CD4-positive, alpha-beta T cell (primary cell): ENCODE data around the gene LDB2. TPM values are rescaled to one million over a fixed set of nuclear protein-coding genes. Genes with fewer than 3 reads are reported as not detected.

Experiments
- ATAC-seq: fragments of 200-7000 bp; cut with Tn5 transposase; one replicate; pipeline ENCODE4 v1.10.0; 2022; ENCODE audit warnings: mild to moderate bottlenecking; ENCODE audit not compliant: poor library complexity
- CTCF ChIA-PET: fragments of 350-600 bp; sonication (Branson Sonifier 250); formaldehyde crosslinking; loops from one replicate; lab custom pipeline; 2021; ENCODE audit warnings: antibody characterized with exemption, inconsistent platforms; lab: Charles Lee
- POLR2A ChIA-PET: fragments of 350-600 bp; sonication (Branson Sonifier 250); formaldehyde crosslinking; loops from one replicate; lab custom pipeline; 2021; ENCODE audit warnings: antibody characterized with exemption, inconsistent platforms; lab: Charles Lee
- DNase-seq, 14 experiments: peaks; one replicate each; pipeline ENCODE4 v3.0.0-alpha.2; 2013 to 2020; ENCODE audit warnings: mixed read lengths in 2 of 14
- H3K27ac ChIP-seq, 2 donors: one replicate each; pipeline versions ENCODE4 v1.5.1 to v1.7.0; 2013; ENCODE audit warnings: low read length in 2 of 2, low read depth in 1 of 2, mild to moderate bottlenecking in 1 of 2
- H3K27me3 ChIP-seq, 2 experiments: 1 replicate in 1 of 2; 2 replicates in 1 of 2; pipeline versions ENCODE4 v1.6.1 to v1.7.0; 2013; ENCODE audit warnings: low read length in 2 of 2, control low read depth in 1 of 2, mild to moderate bottlenecking in 1 of 2, moderate library complexity in 1 of 2; ENCODE audit not compliant: insufficient read depth in 2 of 2, control insufficient read depth in 1 of 2
- H3K36me3 ChIP-seq: one replicate; pipeline ENCODE4 v1.6.1; 2013; ENCODE audit warnings: low read length, control low read depth; ENCODE audit not compliant: insufficient read depth
- H3K4me1 ChIP-seq: one replicate; pipeline ENCODE4 v1.6.1; 2013; ENCODE audit warnings: low read length, control low read depth; ENCODE audit not compliant: insufficient read depth
- H3K4me3 ChIP-seq: one replicate; pipeline ENCODE4 v1.5.1; 2013; ENCODE audit warnings: mild to moderate bottlenecking, low read length, moderate library complexity
- H3K9me3 ChIP-seq, 2 experiments: 1 replicate in 1 of 2; 2 replicates in 1 of 2; pipeline versions ENCODE4 v1.6.1 to v1.7.0; 2013; ENCODE audit warnings: low read length in 2 of 2, mild to moderate bottlenecking in 2 of 2, control low read depth in 1 of 2, moderate library complexity in 1 of 2; ENCODE audit not compliant: control insufficient read depth in 1 of 2, insufficient read depth in 1 of 2
- H3K27ac Mint-ChIP-seq: one replicate; pipeline ENCODE4 v1.8.0; 2020; ENCODE audit warnings: mixed read lengths
- H3K27me3 Mint-ChIP-seq: one replicate; pipeline ENCODE4 v1.8.0; 2021; ENCODE audit warnings: mixed read lengths
- H3K36me3 Mint-ChIP-seq: one replicate; pipeline ENCODE4 v1.8.0; 2021; ENCODE audit warnings: low read depth, mixed read lengths
- H3K4me1 Mint-ChIP-seq: one replicate; pipeline ENCODE4 v1.8.0; 2021; ENCODE audit warnings: low read depth, mixed read lengths
- H3K4me3 Mint-ChIP-seq: one replicate; pipeline ENCODE4 v1.8.0; 2020; ENCODE audit warnings: mild to moderate bottlenecking, mixed read lengths
- H3K9me3 Mint-ChIP-seq: one replicate; pipeline ENCODE4 v1.8.0; 2020; ENCODE audit warnings: mixed read lengths
- CTCF ChIP-seq: fragments of 200-600 bp; IDR thresholded peaks from one replicate; pipeline ENCODE4 v1.8.0; 2022; ENCODE audit warnings: antibody characterized with exemption, mild to moderate bottlenecking
- intact Hi-C, 2 experiments: fragments of 100-400 bp; cut with DNase I in 1 of 2; cut with micrococcal nuclease in 1 of 2; formaldehyde crosslinking; loops; one replicate each; pipeline versions ENCODE4 v1.15.1 to v1.9.0; 2023 to 2025; cut with DNase I, micrococcal nuclease
- total RNA-seq, 174 experiments: library from RNA in 2 of 174; stranded (reverse) in 2 of 174; gene quantifications; one replicate each; pipeline ENCODE4 v1.2.3 and lab custom pipeline; 2021 to 2026

The LDB2 gene
- total RNA-seq, 2 experiments from 2014 or later, result not detected

- no peaks in the 10 kb centered on the region for H3K9me3 ChIP-seq
- H3K4me1 ChIP-seq, result no peaks in the 10 kb centered on the region
- H3K36me3 ChIP-seq, result no peaks in the 10 kb centered on the region
- H3K27ac ChIP-seq, result no peak overlapping the region
- ChIA-PET CTCF (interaction anchor here (1.7 kb wide), 1 partner anchor 10 kb away, joined by 6 read pairs; no protein-coding TSS in a partner anchor), POLR2A (no interaction called here)
- ATAC-seq (no peak), DNase-seq (no peak)
- Mint-ChIP-seq H3K4me3 (no peak overlapping the region), H3K36me3 (no peaks in the 10 kb centered on the region), H3K27me3 (no peaks in the 10 kb centered on the region), H3K9me3 (peaks cover 2% of the 10 kb centered on the region), H3K4me1 (no peaks in the 10 kb centered on the region), H3K27ac (no peak overlapping the region)
- intact Hi-C loops, result no loop called here
- no peak for TF ChIP-seq CTCF
- H3K4me3 ChIP-seq, result no peak overlapping the region
- H3K27me3 ChIP-seq, result no peaks in the 10 kb centered on the region
Measured at GRCh38 chr4:16710198-16710597, 188.2 kb downstream of the LDB2 start.

- H3K27me3 ChIP-seq, result no peaks in the 10 kb centered on the region
- Mint-ChIP-seq H3K4me1 (no peaks in the 10 kb centered on the region), H3K4me3 (no peak overlapping the region), H3K36me3 (no peaks in the 10 kb centered on the region), H3K27ac (no peak overlapping the region), H3K9me3 (peaks cover 2% of the 10 kb centered on the region), H3K27me3 (no peaks in the 10 kb centered on the region)
- DNase-seq, result no peak
- H3K4me1 ChIP-seq, result no peaks in the 10 kb centered on the region
- no peaks in the 10 kb centered on the region for H3K36me3 ChIP-seq
- ATAC-seq, result no peak
- no peak overlapping the region for H3K27ac ChIP-seq
- intact Hi-C loops, result no loop called here
- H3K9me3 ChIP-seq, result no peaks in the 10 kb centered on the region
- TF ChIP-seq CTCF, result no peak
- POLR2A ChIA-PET, result no interaction called here
- CTCF ChIA-PET, result no interaction called here
- H3K4me3 ChIP-seq, result no peak overlapping the region
Measured at GRCh38 chr4:16707874-16708273, 190.6 kb downstream of the LDB2 start.

GRCh38 chr4:16706251-16706650 is 192.2 kb downstream of the LDB2 start:
- Histone ChIP-seq H3K27ac (no peak overlapping the region), H3K9me3 (no peaks in the 10 kb centered on the region), H3K4me1 (no peaks in the 10 kb centered on the region), H3K36me3 (no peaks in the 10 kb centered on the region), H3K27me3 (no peaks in the 10 kb centered on the region), H3K4me3 (no peak overlapping the region)
- Mint-ChIP-seq H3K36me3 (no peaks in the 10 kb centered on the region), H3K9me3 (peaks cover 2% of the 10 kb centered on the region), H3K4me3 (no peak overlapping the region), H3K4me1 (no peaks in the 10 kb centered on the region), H3K27me3 (no peaks in the 10 kb centered on the region), H3K27ac (no peak overlapping the region)
- ChIA-PET POLR2A (no interaction called here), CTCF (no interaction called here)
- TF ChIP-seq CTCF, result no peak
- DNase-seq (no peak), ATAC-seq (no peak)
- intact Hi-C loops, result no loop called here
